Gastrocnemius medialis (tissue), 4 donors: ENCODE results near the gene HNRNPR.
"Not testable (repeated sequence)": the region's sequence is repeated elsewhere in the genome, so short reads cannot be mapped to it uniquely, and the experiment has no call there.

Experiments
- CTCF ChIP-seq, 5 experiments: fragments of 450-650 bp in 3 of 5; fragments of 200-600 bp in 2 of 5; sonication (generic) in 2 of 5; IDR thresholded peaks in 4 of 5; conservative IDR thresholded peaks in 1 of 5; 1 replicate in 4 of 5; 2 replicates in 1 of 5; pipeline ENCODE4 v1.5.1; 2016 to 2019; ENCODE audit warnings: antibody characterized with exemption in 5 of 5, mild to moderate bottlenecking in 3 of 5, moderate library complexity in 3 of 5
- POLR2A ChIP-seq, 2 donors: fragments of 450-650 bp; IDR thresholded peaks; one replicate each; pipeline ENCODE4 v1.6.1; 2017; ENCODE audit warnings: antibody characterized with exemption in 2 of 2, mild to moderate bottlenecking in 2 of 2, moderate library complexity in 2 of 2

- TF ChIP-seq CTCF (IDR thresholded peaks at IDR 0.05 in 4 of 5, conservative IDR thresholded peaks at IDR 0.05 in 1 of 5); POLR2A (IDR thresholded peaks at IDR 0.05): not testable (repeated sequence)
These were observed 33.8 kb downstream of the HNRNPR start for GRCh38 chr1:23310280-23310679.
